Keratinocyte (primary cell): Measurements from ENCODE around the gene MAPK1.

Experiments
- CTCF ChIP-seq, 3 experiments: IDR thresholded peaks in 1 of 3; conservative IDR thresholded peaks in 1 of 3; optimal IDR thresholded peaks in 1 of 3; 2 replicates in 2 of 3; 3 replicates in 1 of 3; pipeline versions ENCODE3 to v1.5.1; 2011; ENCODE audit warnings: low read length in 3 of 3, mild to moderate bottlenecking in 3 of 3, moderate library complexity in 2 of 3, control low read depth in 1 of 3, inconsistent platforms in 1 of 3; ENCODE audit not compliant: insufficient read depth in 2 of 3; ENCODE audit errors: extremely low read depth in 1 of 3
- EZH2 ChIP-seq: IDR thresholded peaks from one replicate; pipeline ENCODE4 v1.6.1; 2012; ENCODE audit warnings: inconsistent platforms, mild to moderate bottlenecking, low read length, moderate library complexity

GRCh38 chr22:21816472-21816786, 51.0 kb downstream of the MAPK1 start:
- no peak for TF ChIP-seq CTCF (optimal IDR thresholded peaks at IDR 0.05 in 1 of 3, IDR thresholded peaks at IDR 0.05 in 1 of 3, conservative IDR thresholded peaks at IDR 0.05 in 1 of 3; ENCODE audit: extremely low read depth in 1 of 3, insufficient read depth in 2 of 3, low read length in 3 of 3)
- no peak for TF ChIP-seq EZH2
